Measurements from ENCODE around the gene ADAM15.

The ADAM15 gene, protein sequence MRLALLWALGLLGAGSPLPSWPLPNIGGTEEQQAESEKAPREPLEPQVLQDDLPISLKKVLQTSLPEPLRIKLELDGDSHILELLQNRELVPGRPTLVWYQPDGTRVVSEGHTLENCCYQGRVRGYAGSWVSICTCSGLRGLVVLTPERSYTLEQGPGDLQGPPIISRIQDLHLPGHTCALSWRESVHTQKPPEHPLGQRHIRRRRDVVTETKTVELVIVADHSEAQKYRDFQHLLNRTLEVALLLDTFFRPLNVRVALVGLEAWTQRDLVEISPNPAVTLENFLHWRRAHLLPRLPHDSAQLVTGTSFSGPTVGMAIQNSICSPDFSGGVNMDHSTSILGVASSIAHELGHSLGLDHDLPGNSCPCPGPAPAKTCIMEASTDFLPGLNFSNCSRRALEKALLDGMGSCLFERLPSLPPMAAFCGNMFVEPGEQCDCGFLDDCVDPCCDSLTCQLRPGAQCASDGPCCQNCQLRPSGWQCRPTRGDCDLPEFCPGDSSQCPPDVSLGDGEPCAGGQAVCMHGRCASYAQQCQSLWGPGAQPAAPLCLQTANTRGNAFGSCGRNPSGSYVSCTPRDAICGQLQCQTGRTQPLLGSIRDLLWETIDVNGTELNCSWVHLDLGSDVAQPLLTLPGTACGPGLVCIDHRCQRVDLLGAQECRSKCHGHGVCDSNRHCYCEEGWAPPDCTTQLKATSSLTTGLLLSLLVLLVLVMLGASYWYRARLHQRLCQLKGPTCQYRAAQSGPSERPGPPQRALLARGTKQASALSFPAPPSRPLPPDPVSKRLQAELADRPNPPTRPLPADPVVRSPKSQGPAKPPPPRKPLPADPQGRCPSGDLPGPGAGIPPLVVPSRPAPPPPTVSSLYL

DNA sequence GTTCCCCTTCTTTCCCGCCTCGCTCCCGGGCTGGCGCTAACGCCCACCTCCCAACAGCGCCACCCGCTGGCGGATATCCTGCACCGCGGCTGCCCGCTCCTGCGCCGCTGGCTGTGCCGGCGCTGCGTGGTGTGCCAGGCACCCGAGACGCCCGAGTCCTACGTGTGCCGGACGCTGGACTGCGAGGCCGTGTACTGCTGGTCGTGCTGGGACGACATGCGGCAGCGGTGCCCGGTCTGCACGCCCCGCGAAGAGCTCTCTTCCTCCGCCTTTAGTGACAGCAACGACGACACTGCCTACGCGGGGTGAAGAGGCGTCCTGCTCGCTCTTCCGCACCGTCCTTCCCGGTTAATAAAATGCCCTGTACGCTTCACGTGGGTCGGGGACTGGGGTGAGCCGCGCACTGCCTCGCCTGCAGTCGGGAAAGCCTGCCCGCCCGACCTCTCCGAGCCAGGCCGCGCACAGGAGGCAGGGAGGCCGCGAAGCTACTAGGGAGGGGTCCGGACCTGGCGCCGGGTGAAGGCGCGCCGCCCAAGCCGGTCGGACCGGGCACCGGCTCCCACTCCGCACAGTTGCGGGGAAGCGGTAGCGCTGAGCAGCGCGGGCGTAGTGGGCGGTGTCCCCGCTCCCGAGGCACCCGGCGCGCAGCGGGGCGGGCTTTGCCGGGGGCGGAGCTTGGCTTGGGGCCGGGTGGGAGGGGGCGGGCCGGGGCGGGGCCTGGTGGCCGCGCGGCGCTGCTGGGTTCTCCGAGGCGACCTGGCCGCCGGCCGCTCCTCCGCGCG is at the start of gene ADAM15:
TSS of gene ADAM15 (plus strand) at position 757 of the 782 bp plus-strand sequence. CDS start 71 bp downstream, outside the sequence.
- peak; percentile 56 to 73 (median 64) for DNase-seq (ENCODE audit: low read depth in 4 of 4, low spot score in 1 of 4)

DNA sequence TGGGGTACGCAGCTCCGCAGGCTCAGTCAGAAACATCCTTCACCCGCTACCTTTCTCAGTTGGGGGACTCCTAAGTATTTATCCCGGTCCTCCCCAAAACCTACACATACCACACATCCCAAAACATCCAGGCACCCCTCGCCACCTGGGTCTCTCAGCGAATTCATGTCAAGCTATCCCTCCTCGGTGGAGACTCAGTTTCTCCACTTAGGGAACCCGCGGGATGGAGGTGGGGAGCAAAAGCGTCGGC is 49.8 kb upstream of the ADAM15 start:
- no peak for DNase-seq (ENCODE audit: low read depth in 4 of 4, low spot score in 1 of 4)

DNA sequence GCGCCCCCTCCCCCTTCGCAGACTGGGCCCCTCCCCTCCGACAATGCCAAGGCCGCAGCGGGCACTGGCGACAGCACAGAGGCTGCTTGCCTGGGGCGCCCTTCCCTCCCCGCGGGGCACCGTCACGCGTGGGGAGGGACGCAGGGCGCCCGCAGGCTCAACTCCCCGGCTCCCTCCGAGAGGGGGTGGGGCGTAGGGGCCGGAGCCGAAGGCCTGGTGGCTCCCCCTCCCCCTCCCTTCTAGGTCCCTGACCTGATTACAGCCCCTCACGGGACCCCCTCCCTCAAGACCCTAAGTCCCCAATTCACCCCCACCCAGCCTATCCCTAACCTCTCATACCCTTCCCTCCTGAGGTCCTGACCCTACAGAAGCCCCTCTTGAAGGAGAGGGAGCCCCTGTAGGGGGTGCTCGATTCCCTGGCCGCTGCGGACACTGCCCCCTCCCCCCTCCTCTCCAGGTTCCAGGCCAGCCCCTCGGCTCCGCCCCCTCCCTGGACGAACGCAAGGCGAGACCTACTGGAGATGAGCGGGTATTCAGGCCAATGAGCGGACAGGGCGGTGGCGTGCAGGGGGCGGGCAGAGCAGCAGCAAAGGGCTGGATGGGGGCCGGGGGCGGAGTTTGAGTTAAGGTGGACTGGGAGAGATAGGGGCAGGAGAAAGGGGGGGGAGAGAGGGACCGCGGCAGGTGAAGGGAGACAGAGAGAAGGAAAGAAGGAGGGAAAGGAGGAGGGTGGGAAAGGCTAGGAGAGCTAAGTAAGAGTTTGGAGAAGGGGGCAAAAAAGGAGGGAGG is 49.2 kb upstream of the ADAM15 start:
- DNase-seq (ENCODE audit: low read depth in 4 of 4, low spot score in 1 of 4) = peak; percentile 94 to 100 (median 97)

DNA sequence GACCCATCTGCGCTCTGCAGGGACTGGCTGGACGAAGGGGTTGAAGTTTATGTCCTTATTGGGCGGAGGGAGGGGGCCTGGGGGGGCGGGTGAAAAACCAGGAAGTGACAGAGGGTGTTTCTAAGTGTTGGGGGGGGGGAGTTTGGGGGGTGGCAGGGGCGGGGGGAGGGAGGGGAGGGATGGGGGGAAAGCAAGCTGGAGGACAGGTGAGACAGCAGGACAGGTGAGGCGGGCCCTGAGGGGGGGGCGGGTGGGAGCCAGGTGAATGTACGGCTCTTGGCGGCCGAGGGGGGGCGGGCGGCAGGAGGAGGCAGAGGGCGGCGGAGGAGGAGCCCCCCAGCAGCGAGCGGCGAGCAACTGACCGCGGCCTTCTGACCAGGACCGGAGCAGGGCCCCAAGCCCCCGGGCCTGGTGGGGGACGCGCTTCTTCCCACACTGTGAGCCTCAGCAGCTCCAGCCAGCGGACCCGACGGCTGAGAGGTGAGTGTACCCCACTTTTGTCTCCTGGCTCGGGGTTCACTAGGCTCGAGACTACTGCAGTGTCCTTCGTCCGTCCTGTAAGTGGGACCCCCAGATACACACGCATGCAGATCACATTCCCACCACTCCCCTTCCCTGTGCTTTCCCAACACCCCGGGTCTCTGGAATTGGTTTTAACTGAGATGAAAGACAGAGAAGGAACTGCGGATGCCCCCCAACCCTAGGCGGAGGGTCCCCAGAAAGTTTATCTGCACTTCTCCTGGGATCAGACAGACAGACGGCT is 48.5 kb upstream of the ADAM15 start, which contains the start of gene ZBTB7B:
TSS of gene ZBTB7B (plus strand) at position 339 of the 763 bp plus-strand sequence. CDS start 11,859 bp downstream, outside the sequence.
- no peak for DNase-seq (ENCODE audit: low read depth in 4 of 4, low spot score in 1 of 4)

DNA sequence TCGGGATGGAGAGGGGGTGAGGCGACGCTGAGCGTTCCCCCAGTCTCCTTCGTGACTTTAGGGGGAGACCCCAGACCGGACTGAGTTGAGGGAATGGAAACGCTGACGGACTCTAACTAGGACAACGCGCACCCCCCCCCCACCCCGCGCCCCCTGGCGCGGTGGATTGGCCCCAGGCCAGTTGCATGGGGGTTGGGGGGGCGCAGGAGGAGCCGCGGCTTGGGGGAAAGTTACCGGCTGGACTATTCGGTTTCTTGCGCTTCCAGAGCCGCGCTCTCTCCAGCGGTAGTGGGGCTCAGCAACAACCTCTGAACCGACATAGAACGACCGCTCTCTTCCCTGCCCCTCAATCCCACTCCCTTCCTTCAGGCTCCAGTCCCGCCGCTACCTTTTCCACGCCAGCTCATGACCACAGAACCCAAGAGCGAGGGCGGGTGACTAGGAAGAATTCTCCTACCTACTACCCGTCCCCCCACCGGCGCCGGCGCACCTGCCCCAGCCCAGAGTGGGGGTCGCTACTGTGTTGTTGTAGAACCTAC is 47.8 kb upstream of the ADAM15 start:
- DNase-seq (ENCODE audit: low read depth in 4 of 4, low spot score in 1 of 4) = no peak

DNA sequence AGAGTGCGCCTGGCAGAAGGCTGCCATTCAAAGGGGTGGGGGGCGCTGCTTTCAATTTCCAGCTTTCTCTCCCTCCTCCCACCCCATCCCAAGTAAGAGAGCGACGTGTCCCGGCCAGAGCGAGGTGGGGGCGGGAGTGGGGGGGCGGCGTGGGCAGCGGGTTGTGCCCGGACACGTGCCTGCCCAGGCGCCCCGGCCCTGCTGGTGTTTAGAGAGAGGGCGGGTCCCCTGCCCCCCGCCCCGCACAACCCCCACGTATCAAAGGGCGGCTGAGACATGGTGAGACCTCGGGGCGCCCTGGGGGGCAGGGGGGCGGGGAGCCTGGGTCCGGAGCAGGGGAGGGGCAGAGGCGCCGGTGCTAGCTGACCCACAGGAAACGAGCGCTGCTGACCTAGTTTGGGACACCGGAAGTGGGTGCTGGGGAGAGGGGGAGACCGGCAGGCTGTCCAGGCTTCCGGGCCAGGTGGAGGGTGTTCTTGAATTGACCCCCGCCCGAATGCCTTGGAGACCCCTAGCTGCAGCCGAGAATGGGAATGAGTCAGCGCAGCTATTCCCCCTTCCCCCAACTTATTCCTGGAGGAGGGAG is 47.3 kb upstream of the ADAM15 start:
- DNase-seq (ENCODE audit: low read depth in 4 of 4, low spot score in 1 of 4) = no peak

DNA sequence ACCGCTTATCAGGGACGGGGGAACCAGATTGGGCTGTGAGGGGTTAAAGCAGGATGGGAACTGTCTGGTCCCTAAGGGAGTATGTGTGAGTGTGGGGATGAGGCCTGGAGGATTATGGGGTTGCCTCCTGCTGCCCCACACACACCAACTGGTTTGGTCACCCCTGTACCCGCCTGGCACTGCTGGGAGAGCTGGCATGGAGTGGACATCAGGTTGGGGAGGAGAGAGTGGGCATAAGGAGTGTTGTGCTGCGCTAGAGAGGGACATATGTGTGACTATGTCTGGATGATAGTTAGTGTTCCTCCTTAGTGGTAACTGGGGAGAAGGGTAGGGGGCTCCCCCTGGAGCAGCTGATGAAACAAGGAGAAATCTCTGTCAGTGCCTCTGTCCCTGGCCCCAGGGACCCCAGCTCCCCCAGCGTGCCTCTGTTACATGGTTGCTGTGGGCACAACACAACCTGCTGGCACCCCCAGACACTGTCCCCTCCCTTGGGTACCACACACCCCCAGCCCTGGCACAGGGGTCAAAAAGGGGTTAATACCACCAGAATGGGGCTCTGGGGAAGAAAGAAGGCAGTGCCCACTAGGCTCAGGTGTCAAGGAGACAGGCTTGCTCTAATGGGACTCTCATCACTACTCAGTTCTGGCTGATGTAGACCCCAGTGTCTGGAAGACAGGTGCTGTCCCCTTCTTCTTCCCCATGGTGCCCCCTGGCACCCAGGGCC is 46.6 kb upstream of the ADAM15 start:
- no peak for DNase-seq (ENCODE audit: low read depth in 4 of 4, low spot score in 1 of 4)

DNA sequence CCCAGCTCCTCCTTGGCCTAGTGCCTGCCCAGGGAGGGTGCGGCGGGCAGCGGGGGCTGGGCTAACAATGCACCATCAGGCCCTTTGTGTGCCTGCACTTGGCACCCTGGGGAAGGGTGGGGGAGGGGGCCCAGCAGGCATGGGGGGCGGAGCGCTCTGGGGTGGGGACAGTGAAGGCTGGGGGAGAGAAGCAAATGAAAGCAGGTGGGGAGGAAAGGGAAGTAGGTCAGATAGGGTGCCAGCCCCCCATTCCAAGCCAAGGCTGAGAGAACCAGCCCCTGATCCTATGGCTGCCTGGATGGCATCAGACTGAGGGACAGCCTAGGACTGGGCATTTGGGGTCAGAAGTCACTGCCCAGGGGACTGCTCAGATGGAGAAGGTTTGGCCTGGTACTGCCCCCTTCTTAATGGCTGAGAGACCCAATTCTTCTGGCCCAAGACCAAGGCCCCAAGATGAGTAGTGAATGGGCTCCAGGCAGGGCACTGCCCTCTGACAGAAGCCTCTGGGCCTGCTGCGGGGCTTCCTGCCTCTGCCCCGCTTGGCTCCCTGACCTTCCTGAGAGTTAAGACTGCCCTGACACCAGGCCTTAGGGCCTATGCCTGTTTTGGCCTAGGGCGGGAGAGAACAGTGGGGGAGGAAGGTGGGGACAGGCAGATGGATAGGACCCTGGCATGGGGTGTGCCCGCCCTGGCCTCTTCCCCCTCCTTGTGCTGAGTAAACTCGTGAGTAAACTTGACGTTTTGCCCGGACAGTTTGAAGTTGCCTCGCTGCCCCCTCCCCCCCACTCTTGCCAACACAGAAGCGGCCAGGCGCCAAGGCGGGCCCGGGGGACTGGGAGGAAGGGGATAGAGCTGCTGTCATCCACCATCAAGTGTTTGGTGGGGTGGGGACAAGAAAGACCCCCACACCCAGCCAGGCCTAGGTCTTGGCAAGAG is 45.8 kb upstream of the ADAM15 start:
- no peak for DNase-seq (ENCODE audit: low read depth in 4 of 4, low spot score in 1 of 4)

DNA sequence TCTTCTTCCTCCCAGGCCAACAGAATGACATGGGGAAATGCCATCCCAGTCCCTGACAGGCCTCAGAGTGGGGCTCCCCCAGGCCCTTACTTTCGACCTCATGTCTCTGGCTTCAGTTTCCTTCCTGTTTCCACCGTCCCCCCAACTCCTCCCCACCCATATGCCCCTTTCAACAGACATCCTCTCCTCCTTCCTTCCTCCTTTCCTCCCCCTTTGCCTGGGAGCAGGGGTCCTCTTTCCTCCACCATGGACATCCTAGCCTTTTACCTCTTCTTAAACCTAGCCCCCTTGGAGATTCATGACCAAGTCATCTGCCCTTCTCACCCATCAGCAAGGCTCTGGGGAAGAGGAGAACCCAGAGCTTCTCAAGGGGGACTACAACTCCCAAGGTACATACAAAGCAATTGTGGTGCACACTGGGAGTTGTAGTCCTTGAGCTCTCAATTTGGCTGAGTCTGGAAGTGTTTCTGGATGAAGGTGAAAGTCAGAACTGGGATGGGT is 44.5 kb upstream of the ADAM15 start:
- DNase-seq (ENCODE audit: low read depth in 4 of 4, low spot score in 1 of 4) = no peak

DNA sequence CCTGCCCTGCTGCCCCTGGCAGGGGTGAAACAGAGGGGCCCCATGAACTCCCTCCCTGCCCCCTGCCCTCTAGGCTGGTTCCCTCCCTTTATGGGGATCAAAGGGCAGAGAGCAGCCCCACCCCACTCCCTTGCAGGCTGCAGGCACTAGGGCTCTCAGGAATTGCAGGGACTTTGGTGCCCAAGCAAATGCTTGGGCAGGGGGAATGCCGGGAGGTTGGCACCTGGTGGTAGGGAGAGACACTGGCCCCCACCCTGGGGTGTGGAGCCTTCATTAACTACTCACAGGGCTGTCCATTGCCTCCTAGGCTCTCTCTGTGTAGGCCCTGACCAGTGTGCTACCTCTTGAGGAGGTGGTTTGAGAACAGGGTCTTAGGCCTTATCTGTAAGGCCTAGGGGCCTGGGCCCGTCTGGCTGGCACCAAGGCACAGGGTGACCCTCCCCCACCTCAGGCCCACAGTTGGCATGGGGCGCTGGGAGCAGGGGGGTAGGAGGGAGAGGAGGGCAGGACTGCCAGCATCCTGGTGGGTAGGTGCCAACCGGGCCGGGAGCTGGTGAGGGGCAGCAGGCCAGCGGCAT is 43.8 kb upstream of the ADAM15 start:
- no peak for DNase-seq (ENCODE audit: low read depth in 4 of 4, low spot score in 1 of 4)

DNA sequence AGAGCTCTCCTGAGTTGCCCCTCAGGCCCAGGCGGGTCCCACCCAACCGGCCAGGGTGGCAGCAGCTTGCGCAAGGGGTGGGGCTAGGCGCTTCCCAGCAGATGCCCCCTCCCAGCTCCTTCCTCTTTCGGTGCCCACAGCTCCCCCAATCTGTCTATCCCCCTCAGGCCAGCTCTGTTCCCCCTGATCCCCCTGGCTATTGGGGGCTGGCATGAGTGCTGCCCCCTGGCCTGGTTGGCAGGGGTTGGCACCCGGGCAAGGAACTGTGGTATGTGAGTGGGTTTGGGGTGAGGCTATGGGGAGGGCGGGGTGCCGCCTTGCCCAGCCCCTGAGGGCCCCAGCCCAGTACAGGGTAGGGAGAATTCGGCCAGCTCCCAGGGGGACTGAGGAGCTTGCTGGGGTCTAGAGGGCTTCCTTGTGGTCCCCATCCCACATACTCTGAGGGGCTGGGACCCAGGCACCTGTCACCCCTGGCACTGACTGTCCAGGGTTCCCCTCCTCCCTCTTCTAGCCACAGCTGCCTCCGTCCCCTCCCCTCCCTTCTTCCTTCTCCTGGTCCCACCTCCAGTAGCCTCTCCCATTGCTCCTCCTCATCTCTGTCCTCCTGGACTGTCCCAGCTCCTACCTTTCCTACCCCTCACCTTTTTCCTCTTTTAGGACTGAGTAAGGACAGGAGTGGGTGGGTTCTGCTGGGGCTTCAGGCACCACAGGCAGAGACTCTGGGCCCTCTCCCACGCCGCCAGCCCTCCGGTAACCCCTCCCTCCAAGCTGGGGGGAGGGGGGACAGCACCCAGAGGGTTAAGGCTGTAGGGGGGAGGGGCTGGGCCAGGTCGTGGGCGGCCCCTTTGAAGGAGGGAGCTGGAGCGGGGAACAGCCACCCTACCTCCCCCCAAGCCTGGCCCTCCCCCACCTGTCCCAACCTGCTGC is 42.8 kb upstream of the ADAM15 start:
- DNase-seq (ENCODE audit: low read depth in 4 of 4, low spot score in 1 of 4) = peak in 3 of 4 experiments; percentile 45 to 89 (median 51)

DNA sequence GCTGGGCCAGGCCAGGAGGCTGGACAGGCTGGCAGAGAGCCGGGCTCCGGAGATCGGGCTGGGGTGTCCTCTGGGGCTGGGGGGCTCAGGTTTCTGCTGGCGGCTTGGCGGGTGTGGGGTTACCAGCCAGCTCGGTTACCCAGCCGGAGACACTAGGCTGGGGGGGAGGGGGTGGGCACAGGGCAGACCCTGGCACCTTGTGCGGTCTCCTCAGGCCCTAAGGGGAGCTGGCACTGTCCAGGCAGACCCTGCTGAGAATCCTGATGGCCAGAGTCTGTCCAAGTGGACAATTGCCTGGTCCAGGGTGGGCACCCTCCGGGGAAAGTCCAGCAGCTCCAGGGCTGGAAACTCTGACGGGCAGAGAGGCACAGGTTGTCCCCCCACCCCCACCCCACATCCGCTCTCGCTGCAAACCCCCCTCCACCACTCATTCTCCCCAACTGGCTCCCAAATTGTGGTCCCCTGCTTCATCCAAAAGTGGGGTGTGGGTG is 41.9 kb upstream of the ADAM15 start:
- no peak for DNase-seq (ENCODE audit: low read depth in 4 of 4, low spot score in 1 of 4)

DNA sequence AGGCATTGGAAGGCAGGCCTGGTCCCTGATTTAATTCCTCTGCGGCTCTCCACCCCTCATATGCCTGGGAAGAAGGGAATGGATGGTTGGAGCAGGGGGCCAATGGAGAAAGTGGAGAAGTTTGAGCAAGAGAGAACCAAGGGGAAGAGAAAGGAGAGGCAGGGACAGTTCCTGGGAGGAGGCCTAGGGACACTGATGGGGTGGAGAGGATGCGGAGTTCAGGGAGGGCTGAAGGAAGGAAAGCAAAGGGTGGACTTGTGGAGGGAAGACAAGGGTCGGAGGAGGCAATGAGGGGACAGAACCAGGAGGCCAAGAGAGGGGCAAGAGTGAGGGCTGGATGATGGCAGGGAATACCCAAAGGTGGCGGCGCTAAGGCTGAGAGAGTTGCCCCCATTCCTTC is 41.4 kb upstream of the ADAM15 start:
- DNase-seq (ENCODE audit: low read depth in 4 of 4, low spot score in 1 of 4) = no peak

DNA sequence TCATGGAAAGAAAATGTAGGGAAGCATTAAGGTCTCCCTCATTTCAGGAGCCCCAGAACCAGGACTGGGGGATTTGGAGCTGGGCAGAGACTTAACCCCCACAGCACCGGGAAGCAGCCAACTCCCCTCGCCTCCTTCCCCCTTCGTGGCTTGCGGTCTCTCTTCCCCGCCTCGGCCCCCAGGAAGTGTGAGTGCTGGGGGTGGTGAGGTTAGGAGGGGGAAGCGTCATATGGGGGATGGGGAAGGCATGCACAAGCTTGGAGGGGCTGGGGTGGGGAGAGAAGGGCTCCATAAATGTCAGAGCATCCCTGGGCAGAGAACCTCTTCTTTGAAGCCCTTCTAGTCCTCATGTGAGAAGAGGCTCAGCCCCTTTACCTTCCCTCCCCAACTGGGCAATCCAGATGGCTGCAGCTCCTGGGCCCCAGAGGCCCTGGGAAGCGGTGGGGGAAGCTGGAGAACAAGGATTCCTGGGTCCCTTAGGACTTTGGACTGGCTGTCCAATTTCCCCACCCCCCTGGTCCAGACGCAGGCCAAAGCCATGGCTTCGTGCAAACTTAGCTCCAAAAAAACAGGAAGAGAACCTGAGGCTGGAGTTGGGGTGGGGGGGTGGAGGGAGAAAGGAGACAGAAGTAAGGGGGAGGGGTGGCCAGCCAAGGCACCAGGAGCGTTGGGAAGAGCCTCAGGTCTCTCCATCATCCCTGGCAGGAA is 40.8 kb upstream of the ADAM15 start:
- no peak for DNase-seq (ENCODE audit: low read depth in 4 of 4, low spot score in 1 of 4)

DNA sequence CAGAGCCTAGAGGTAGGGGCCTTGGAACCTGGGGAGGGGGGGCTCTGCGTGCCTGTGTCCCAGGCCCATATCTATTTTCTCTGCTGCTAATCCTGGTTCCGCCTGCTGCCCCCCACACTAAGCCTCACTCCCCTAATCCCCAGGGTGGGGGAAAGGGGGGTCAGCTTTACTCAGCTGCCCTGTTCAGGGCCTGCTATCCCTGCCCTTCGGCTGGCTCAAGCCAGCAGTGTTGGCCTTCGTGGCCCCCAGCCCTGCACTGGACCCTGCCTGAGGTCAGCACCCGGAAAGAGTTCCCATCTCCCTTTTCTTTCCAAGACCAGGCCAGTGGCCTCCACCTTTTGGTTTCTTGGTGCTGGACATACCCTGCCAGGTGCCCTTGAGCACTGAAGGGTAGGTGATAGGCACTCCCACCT is 40.1 kb upstream of the ADAM15 start:
- no peak for DNase-seq (ENCODE audit: low read depth in 4 of 4, low spot score in 1 of 4)
